Esophagus squamous epithelium (tissue), 5 donors: ENCODE results near the gene NUP210L. TPM values are rescaled to one million over a fixed set of nuclear protein-coding genes. Genes with fewer than 3 reads are reported as not detected.
"Not testable (repeated sequence)": the region's sequence is repeated elsewhere in the genome, so short reads cannot be mapped to it uniquely, and the experiment has no call there.

ENCODE experiments used
- DNase-seq: peaks from one replicate; lab custom pipeline; 2025; lab: John Stamatoyannopoulos, UW
- H3K27ac ChIP-seq, 4 donors: fragments of 200-600 bp; sonication (generic); one replicate each; pipeline ENCODE4 v1.5.1; 2016 to 2019; ENCODE audit warnings: mild to moderate bottlenecking in 1 of 4
- H3K27me3 ChIP-seq, 4 donors: fragments of 200-600 bp; sonication (generic); 1 replicate in 3 of 4; 2 replicates in 1 of 4; pipeline versions ENCODE4 v1.5.1 to v1.6.0; 2017 to 2021; ENCODE audit warnings: antibody characterized with exemption in 1 of 4
- H3K36me3 ChIP-seq, 3 donors: fragments of 200-600 bp; sonication (generic); one replicate each; pipeline ENCODE4 v1.5.1; 2016 to 2019
- H3K4me1 ChIP-seq, 3 donors: fragments of 200-600 bp; sonication (generic); one replicate each; pipeline ENCODE4 v1.5.1; 2017 to 2019
- H3K4me3 ChIP-seq, 4 donors: fragments of 200-600 bp; sonication (generic); 1 replicate in 3 of 4; 2 replicates in 1 of 4; pipeline ENCODE4 v1.5.1; 2016 to 2019; ENCODE audit warnings: mild to moderate bottlenecking in 2 of 4, moderate library complexity in 1 of 4
- H3K9me3 ChIP-seq, 3 donors: fragments of 200-600 bp; sonication (generic); one replicate each; pipeline ENCODE4 v1.5.1; 2016 to 2019
- CTCF ChIP-seq, 6 experiments: fragments of 450-650 bp in 4 of 6; fragments of 200-600 bp in 2 of 6; sonication (generic) in 2 of 6; IDR thresholded peaks; one replicate each; pipeline ENCODE4 v1.5.1; 2016 to 2019; ENCODE audit warnings: antibody characterized with exemption in 6 of 6, mild to moderate bottlenecking in 4 of 6, moderate library complexity in 4 of 6
- POLR2A ChIP-seq, 4 donors: fragments of 450-650 bp; IDR thresholded peaks; one replicate each; pipeline ENCODE4 v1.6.1; 2017; ENCODE audit warnings: antibody characterized with exemption in 4 of 4, mild to moderate bottlenecking in 4 of 4, moderate library complexity in 3 of 4
- WGBS, 2 donors: methylation state at CpG; one replicate each; pipeline ENCODE4 v1.1.5; 2018; 5-methylcytosine and 5-hydroxymethylcytosine counted together
- intact Hi-C: fragments of 100-400 bp; cut with DNase I; formaldehyde crosslinking; loops from one replicate; pipeline ENCODE4 v1.15.0; 2022
- total RNA-seq, 4 donors: library from RNA; depleted of rRNA; stranded (reverse); fragments of >200 nt; gene quantifications; one replicate each; pipeline ENCODE4 v1.1.0, GENCODE V29; 2016
- donor health status: DM: yes; HTN: yes; CAD: no.

Gene NUP210L
- total RNA-seq, 4 donors from 2014 or later = 0.09 to 0.19 TPM; not detected in 2

GRCh38 chr1:153985341-153985912 is 169.4 kb downstream of the NUP210L start:
- peak overlapping the region; percentile 83 to 97 (median 86) for H3K27ac ChIP-seq
- H3K9me3 ChIP-seq = no peaks in the 10 kb centered on the region
- no peaks in the 10 kb centered on the region for H3K27me3 ChIP-seq
- TF ChIP-seq POLR2A (IDR thresholded peaks at IDR 0.05) (peak in 1 of 4 donors; percentile 23), CTCF (IDR thresholded peaks at IDR 0.05) (no peak)
- H3K4me3 ChIP-seq = peak overlapping the region; percentile 58 to 75 (median 68)
- WGBS, 2 donors = 5 to 6% methylated on average over 7 of the region's 7 CpGs
- DNase-seq = no peak
- H3K36me3 ChIP-seq = peaks cover 0 to 34% (median 8%) of the 10 kb centered on the region in 3 donors
- intact Hi-C loops = loop anchor here (5.0 to 10.0 kb wide), 2 partner anchors 188 to 311 kb away; partner anchors contain the start of genes ILF2 and NPR1
- H3K4me1 ChIP-seq = peaks cover 8 to 39% (median 23%) of the 10 kb centered on the region in 3 donors

- Histone ChIP-seq H3K4me3 (peak overlapping the region in 3 of 4 donors; percentile 64 to 75 (median 72)), H3K27me3 (no peaks in the 10 kb centered on the region), H3K4me1 (peaks cover 4 to 33% (median 18%) of the 10 kb centered on the region in 3 donors), H3K27ac (peak overlapping the region in 3 of 4 donors; percentile 83 to 97 (median 89)), H3K36me3 (peaks cover 0 to 40% (median 8%) of the 10 kb centered on the region in 3 donors), H3K9me3 (no peaks in the 10 kb centered on the region)
- TF ChIP-seq CTCF (IDR thresholded peaks at IDR 0.05) = no peak
- no peak for TF ChIP-seq POLR2A (IDR thresholded peaks at IDR 0.05)
- no peak for DNase-seq
- 67 to 68% methylated on average over 6 of the region's 6 CpGs for WGBS, 2 donors
- intact Hi-C loops = loop anchor here (10.0 kb wide), 1 partner anchor 310 kb away; the partner anchor contains the start of genes ILF2 and NPR1
These were observed 170.6 kb downstream of the NUP210L start for GRCh38 chr1:153984123-153984894.

- H3K27me3 ChIP-seq, H3K9me3 ChIP-seq, DNase-seq, H3K4me3 ChIP-seq: not testable (repeated sequence)
- intact Hi-C loops = loop anchor here (10.0 kb wide), 1 partner anchor 307 kb away; the partner anchor contains the start of genes ILF2 and NPR1
- H3K36me3 ChIP-seq = peaks cover 0 to 47% (median 8%) of the 10 kb centered on the region in 3 donors
- H3K27ac ChIP-seq = peak overlapping the region in 1 of 4 donors; percentile 3
- 88 to 95% methylated on average over 2 of the region's 2 CpGs for WGBS, 2 donors
- H3K4me1 ChIP-seq = peaks cover 10 to 44% (median 16%) of the 10 kb centered on the region in 3 donors
These were observed 173.1 kb downstream of the NUP210L start for GRCh38 chr1:153981735-153982134.

GRCh38 chr1:153979091-153979490 is 175.8 kb downstream of the NUP210L start:
- intact Hi-C loops, DNase-seq, H3K9me3 ChIP-seq, H3K4me3 ChIP-seq, H3K27me3 ChIP-seq, H3K27ac ChIP-seq: not testable (repeated sequence)
- Histone ChIP-seq H3K4me1 (peaks cover under 1 to 34% (median 19%) of the 10 kb centered on the region in 3 donors), H3K36me3 (peaks cover 8 to 70% (median 17%) of the 10 kb centered on the region in 3 donors)
- 84 to 96% methylated on average over 11 of the region's 12 CpGs for WGBS, 2 donors

- TF ChIP-seq CTCF (IDR thresholded peaks at IDR 0.05) (no peak), POLR2A (IDR thresholded peaks at IDR 0.05) (no peak)
- Histone ChIP-seq H3K27me3 (no peaks in the 10 kb centered on the region), H3K27ac (peak overlapping the region; percentile 90 to 94 (median 94)), H3K9me3 (no peaks in the 10 kb centered on the region), H3K4me1 (peaks cover 0 to 32% (median 19%) of the 10 kb centered on the region in 3 donors), H3K4me3 (peak overlapping the region; percentile 84 to 90 (median 88)), H3K36me3 (peaks cover 8 to 72% (median 22%) of the 10 kb centered on the region in 3 donors)
- no peak for DNase-seq
- intact Hi-C loops = no loop called here
- 48 to 54% methylated on average over 9 of the region's 9 CpGs for WGBS, 2 donors
These were observed 176.5 kb downstream of the NUP210L start for GRCh38 chr1:153978274-153978909.
